ENCODE measurements around the gene SDC3. TPM values are rescaled to one million over a fixed set of nuclear protein-coding genes. Genes with fewer than 3 reads are reported as not detected.

SDC3 gene
- total and polyA plus RNA-seq, 7 donors, result 3.3 to 11.6 (median 6.8) TPM

DNA sequence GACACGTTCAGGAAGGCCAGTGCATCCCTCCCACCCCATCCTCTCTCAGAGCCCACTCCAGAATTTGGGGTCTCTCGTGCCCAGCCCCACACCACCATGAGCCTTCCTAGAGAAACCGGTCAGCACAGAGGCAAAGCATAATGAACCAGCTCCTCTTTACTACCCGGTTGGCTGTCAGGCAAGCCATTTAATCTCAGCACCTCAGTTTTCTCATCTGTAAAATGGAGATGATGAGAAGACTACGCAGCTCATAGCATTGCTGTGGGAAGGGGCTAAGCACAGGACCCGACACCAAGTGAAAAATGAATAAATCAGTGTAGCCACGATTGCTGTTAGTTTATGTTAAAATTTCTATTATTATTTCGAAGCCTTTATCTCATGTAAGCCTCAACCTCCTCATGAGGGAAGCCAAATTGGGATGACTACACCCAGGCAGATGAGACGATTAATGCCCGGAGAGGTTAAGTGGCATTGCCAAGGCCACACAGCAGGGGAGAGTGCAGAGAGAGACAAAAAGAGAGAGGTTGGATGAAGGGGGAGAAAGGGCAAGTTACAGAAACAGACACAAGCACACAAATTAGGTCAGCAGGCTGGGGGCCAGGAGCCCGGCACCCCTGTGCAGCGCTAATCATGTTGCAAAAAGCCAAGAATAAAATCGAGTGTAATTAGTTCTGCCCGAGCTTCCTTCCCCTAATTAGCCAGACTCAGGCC lies 25.7 kb downstream of the SDC3 start:
- H3K9me3 ChIP-seq, result no peaks in the 10 kb centered on the region
- H3K36me3 ChIP-seq (ENCODE audit: insufficient read depth in 1 of 2, low read depth in 1 of 2), result no peaks in the 10 kb centered on the region
- TF ChIP-seq, protein P1, sequence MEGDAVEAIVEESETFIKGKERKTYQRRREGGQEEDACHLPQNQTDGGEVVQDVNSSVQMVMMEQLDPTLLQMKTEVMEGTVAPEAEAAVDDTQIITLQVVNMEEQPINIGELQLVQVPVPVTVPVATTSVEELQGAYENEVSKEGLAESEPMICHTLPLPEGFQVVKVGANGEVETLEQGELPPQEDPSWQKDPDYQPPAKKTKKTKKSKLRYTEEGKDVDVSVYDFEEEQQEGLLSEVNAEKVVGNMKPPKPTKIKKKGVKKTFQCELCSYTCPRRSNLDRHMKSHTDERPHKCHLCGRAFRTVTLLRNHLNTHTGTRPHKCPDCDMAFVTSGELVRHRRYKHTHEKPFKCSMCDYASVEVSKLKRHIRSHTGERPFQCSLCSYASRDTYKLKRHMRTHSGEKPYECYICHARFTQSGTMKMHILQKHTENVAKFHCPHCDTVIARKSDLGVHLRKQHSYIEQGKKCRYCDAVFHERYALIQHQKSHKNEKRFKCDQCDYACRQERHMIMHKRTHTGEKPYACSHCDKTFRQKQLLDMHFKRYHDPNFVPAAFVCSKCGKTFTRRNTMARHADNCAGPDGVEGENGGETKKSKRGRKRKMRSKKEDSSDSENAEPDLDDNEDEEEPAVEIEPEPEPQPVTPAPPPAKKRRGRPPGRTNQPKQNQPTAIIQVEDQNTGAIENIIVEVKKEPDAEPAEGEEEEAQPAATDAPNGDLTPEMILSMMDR (IDR thresholded peaks at IDR 0.05), result no peak
- 73 to 76% (median 75%) methylated on average over 14 of the region's 14 CpGs for WGBS, 3 donors
- peaks cover 0 to 6% (median 0%) of the 10 kb centered on the region in 3 donors for H3K27me3 ChIP-seq (ENCODE audit: insufficient read depth in 3 of 3, low read length in 2 of 3)
- H3K27ac ChIP-seq, result no peak overlapping the region
- no peak for DNase-seq
- H3K4me1 ChIP-seq, result no peaks in the 10 kb centered on the region
- no peak overlapping the region for H3K4me3 ChIP-seq
- intact Hi-C loops (cut with DNase I), result no loop called here
- no peak for ATAC-seq

DNA sequence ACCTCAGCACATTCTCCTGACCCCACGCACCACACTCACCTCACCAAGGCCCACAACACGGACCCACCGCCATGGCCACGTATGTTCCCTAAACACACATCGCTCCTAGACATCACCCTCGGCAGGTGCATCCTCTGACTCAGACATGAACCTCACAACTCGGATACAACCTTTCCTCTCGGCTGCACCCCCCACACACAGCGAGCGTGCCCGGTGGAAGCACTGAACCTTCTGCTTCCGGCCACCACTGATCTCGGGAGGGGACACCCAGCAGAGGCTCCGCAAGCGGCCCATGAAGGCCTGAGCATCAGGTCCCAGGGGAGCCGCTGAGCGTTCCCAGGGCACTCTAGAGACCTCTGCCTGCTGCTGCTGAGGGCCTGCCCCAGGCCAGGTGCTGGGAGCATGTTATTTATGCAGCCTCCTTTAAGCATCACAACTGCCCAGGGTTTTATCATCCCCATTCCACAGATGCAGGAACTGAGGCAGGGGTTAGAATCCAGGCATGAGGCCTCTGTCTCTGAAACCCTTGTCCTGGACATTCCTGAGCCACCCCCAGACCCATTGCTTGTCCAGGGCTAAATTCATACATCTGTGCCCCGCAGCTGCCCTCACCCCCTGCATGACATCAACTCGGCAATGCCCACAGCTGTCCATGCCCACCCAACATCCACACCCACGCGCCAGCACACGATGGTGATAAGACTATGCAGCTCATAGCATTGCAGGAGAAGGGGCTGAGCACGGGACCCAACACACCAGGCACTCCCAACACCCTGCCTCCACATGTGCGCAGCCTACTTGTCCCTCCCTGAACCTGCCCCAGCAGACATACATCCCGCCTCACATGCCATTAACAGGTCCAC lies 27.0 kb downstream of the SDC3 start:
- no peak overlapping the region for H3K4me3 ChIP-seq
- WGBS, 3 donors, result 76 to 85% (median 78%) methylated on average over 25 of the region's 25 CpGs
- no peaks in the 10 kb centered on the region for H3K36me3 ChIP-seq (ENCODE audit: insufficient read depth in 1 of 2, low read depth in 1 of 2)
- H3K9me3 ChIP-seq, result no peaks in the 10 kb centered on the region
- H3K27ac ChIP-seq, result no peak overlapping the region
- H3K27me3 ChIP-seq (ENCODE audit: insufficient read depth in 3 of 3, low read length in 2 of 3), result peaks cover 0 to 12% (median 0%) of the 10 kb centered on the region in 3 donors
- DNase-seq, result no peak
- no peaks in the 10 kb centered on the region for H3K4me1 ChIP-seq
- intact Hi-C loops (cut with DNase I), result no loop called here
- no peak for ATAC-seq
- TF ChIP-seq, protein P1 (IDR thresholded peaks at IDR 0.05), result no peak

- no peaks in the 10 kb centered on the region for H3K9me3 ChIP-seq
- no peak for ATAC-seq
- WGBS, 3 donors, result 77 to 79% (median 77%) methylated on average over 11 of the region's 11 CpGs
- H3K27ac ChIP-seq, result no peak overlapping the region
- no peak for DNase-seq
- H3K4me1 ChIP-seq, result no peaks in the 10 kb centered on the region
- TF ChIP-seq, protein P1 (IDR thresholded peaks at IDR 0.05), result no peak
- peaks cover 0 to 13% (median 0%) of the 10 kb centered on the region in 3 donors for H3K27me3 ChIP-seq (ENCODE audit: insufficient read depth in 3 of 3, low read length in 2 of 3)
- intact Hi-C loops (cut with DNase I), result no loop called here
- H3K36me3 ChIP-seq (ENCODE audit: insufficient read depth in 1 of 2, low read depth in 1 of 2), result no peaks in the 10 kb centered on the region
- no peak overlapping the region for H3K4me3 ChIP-seq
These were observed 27.8 kb downstream of the SDC3 start for GRCh38 chr1:30880678-30881318.

- intact Hi-C loops (cut with DNase I), result no loop called here
- Histone ChIP-seq H3K9me3 (no peaks in the 10 kb centered on the region), H3K4me3 (no peak overlapping the region), H3K27ac (no peak overlapping the region), H3K27me3 (ENCODE audit: insufficient read depth in 3 of 3, low read length in 2 of 3) (peaks cover 0 to 13% (median 0%) of the 10 kb centered on the region in 3 donors), H3K4me1 (no peaks in the 10 kb centered on the region), H3K36me3 (ENCODE audit: insufficient read depth in 1 of 2, low read depth in 1 of 2) (no peaks in the 10 kb centered on the region)
- WGBS, 3 donors, result 70 to 76% (median 70%) methylated on average over 17 of the region's 17 CpGs
- DNase-seq (no peak), ATAC-seq (no peak)
- TF ChIP-seq, protein P1 (IDR thresholded peaks at IDR 0.05), result no peak
These were observed 28.4 kb downstream of the SDC3 start for GRCh38 chr1:30879940-30880677.

Data from psoas muscle (tissue), 8 donors.